Measurements from ENCODE around the gene FAM98C.

- TF ChIP-seq POLR2A (IDR thresholded peaks at IDR 0.05) (no peak), CTCF (IDR thresholded peaks at IDR 0.05) (no peak), EP300 (IDR thresholded peaks at IDR 0.05) (no peak)
Measured at GRCh38 chr19:38444026-38444425, 41.1 kb downstream of the FAM98C start.
